Fibroblast of the conjunctiva (primary cell): Measurements from ENCODE around the gene PERM1.

ENCODE experiments used
- DNase-seq: peaks from one replicate; pipeline ENCODE4 v3.0.0-alpha.2; 2010; ENCODE audit warnings: low read depth

The PERM1 gene

GRCh38 chr1:945688-946556, 36.0 kb downstream of the PERM1 start:
- DNase-seq, result no peak

GRCh38 chr1:944341-945325, 37.3 kb downstream of the PERM1 start:
- no peak for DNase-seq

GRCh38 chr1:943545-944340, 38.1 kb downstream of the PERM1 start:
- no peak for DNase-seq

GRCh38 chr1:942864-943533, 38.9 kb downstream of the PERM1 start:
- no peak for DNase-seq

- DNase-seq, result no peak
Measured at GRCh38 chr1:942411-942821, 39.5 kb downstream of the PERM1 start.

GRCh38 chr1:941588-942383, 40.1 kb downstream of the PERM1 start:
- DNase-seq, result no peak

GRCh38 chr1:941015-941587, 40.8 kb downstream of the PERM1 start:
- no peak for DNase-seq

GRCh38 chr1:940107-941014, 41.5 kb downstream of the PERM1 start:
- no peak for DNase-seq

GRCh38 chr1:939511-940106, 42.3 kb downstream of the PERM1 start:
- DNase-seq, result no peak

- DNase-seq, result no peak
Measured at GRCh38 chr1:938711-939489, 43.0 kb downstream of the PERM1 start.

GRCh38 chr1:938088-938683, 43.7 kb downstream of the PERM1 start:
- DNase-seq, result no peak

GRCh38 chr1:937521-937920, 44.4 kb downstream of the PERM1 start:
- DNase-seq, result no peak

GRCh38 chr1:936348-937264, 45.3 kb downstream of the PERM1 start:
- no peak for DNase-seq

GRCh38 chr1:935751-936231, 46.1 kb downstream of the PERM1 start:
- DNase-seq, result no peak

GRCh38 chr1:934991-935750, 46.7 kb downstream of the PERM1 start:
- DNase-seq, result no peak

- DNase-seq, result no peak
Measured at GRCh38 chr1:933603-933940, 48.3 kb downstream of the PERM1 start.
